ENCODE measurements around the gene HSD3B2.
"Not testable (repeated sequence)": the region's sequence is repeated elsewhere in the genome, so short reads cannot be mapped to it uniquely, and the experiment has no call there.

HSD3B2 gene

DNA sequence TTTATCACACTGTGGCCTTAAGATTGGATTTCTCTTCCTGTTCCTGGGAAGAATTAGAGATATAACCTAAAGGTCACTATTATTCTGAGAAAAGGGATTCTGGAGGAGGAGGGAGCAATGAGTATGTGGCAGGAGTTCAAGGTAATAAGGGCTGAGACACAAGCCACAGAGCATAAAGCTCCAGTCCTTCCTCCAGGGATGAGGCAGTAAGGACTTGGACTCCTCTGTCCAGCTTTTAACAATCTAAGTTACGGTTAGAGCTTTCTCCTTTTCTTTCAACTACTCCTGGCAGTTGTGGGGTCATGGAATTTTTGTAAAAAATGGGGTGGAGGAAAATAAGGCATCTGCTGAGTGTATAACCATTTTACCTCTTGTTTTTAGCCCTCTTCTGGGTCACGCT is at the start of gene HSD3B2:
TSS of gene HSD3B2 (plus strand) at position 201 of the 400 bp plus-strand sequence. CDS start 270 bp downstream, outside the sequence.
- no peak for DNase-seq

DNA sequence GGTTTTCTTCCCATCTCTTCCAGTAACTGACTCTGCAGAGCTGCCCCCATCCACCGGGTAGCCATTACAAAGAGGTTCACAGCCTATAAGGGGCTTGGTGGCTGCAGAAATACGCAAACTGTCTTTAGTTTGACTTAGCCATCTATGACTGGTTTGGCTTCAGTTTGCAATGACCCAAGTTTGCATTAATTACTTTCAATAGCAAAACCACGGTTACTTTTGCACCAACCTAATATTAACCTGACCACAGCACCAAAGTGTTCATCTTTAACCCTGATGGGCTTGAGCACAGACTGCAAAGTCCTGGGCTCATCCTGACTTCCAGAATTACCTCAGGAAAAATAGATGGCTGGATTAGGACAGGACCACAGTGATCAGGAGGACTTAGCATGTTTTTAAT is 48.5 kb upstream of the HSD3B2 start:
- DNase-seq: no peak

GRCh38 chr1:119367432-119368124 is 47.4 kb upstream of the HSD3B2 start:
- peak; percentile 13 for DNase-seq

- DNase-seq: no peak
Observed at GRCh38 chr1:119368554-119368953, 46.4 kb upstream of the HSD3B2 start, which contains the start of gene HAO2. Gene HAO2, plus strand, starts transcription at chr1:119368785. Its CDS starts 12,301 bp downstream, at chr1:119381086.

DNA sequence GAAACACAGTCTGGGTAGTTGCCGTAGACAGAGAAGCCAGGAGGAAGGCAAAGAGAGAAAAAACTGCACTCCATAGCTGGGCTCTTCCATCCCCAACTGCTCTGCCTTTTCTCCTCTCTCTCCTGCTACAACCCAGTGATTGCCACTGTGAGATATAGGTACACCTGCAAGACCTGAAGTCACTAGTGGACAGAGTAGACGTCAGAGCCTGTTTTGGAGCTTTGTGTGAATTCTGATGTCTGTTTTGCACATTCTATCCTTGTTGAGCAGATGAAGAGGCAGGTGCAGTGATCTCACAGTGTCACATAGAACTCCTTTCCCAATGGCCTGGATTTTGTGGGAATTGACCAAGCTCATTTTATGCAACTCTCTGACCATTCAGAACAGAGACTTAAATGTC is 44.2 kb upstream of the HSD3B2 start:
- no peak for DNase-seq

- no peak for DNase-seq
Observed at GRCh38 chr1:119371815-119372214, 43.1 kb upstream of the HSD3B2 start.

GRCh38 chr1:119372503-119373086 is 42.4 kb upstream of the HSD3B2 start:
- no peak for DNase-seq

DNA sequence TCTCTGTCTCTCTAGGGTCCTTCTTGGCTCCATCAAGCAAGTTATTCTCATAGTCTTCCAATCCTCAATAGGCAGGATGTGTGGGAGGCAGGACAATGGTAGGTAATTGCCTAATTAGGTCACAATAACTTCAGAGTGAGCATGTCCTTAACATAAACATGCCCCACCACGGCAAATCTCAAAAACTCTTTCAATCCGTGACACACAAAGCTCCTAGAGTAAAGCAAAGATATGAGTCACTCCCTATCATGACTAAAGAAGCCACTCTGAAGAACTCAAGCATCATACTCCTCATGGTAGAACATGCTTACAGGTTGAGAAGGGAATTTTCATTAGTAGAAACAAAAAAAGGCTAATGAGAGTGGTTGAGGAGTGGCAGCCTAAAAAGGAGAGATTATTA is 41.5 kb upstream of the HSD3B2 start:
- DNase-seq: no peak

DNA sequence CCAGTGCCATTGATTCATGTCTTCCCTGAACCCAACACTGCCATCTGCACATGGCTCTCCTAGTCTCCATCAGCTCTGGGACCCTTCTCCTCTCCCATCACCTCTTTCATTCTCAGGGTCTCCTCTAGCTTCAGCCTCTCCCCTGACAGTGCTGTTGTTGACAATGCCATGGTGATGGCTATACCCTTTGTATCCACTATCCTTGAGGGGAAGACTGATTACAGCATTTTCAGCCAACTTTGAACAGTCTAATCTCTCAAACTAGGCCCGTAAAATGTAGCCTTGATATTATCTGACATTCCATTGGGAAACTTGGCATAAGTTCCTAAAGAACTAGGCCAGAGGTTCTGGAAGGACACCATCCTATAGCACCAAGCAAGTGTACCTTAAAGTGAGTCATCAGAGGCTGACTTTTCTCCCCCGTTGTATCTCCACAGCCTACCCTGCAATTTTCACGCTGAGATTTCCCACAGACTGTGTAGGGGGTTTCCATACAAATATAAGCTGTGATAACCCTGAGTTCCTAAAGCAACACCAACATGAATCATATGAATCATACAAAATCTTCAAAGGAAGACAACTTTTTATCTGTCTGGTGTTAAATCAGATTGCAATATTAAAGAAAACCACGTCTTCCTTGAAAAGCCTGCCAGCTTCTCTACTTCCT is 40.6 kb upstream of the HSD3B2 start:
- DNase-seq: no peak

DNA sequence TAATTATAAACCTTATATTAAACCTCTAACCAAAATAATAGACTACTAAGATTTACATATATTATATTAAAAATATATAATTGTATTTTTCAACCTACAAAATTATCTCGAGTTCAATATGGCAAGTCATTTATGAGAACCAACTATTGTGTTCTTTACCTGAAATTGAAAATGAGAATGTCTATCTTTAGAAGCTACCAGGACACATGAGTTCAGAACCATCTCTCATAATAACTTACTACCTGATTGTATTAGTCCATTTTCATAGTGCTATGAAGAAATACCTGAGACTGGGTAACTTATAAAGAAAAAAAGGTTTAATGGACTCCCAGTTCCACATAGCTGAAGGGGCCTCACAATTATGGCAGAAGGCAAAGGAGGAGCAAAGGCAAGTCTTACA is 39.6 kb upstream of the HSD3B2 start:
- DNase-seq: no peak

DNA sequence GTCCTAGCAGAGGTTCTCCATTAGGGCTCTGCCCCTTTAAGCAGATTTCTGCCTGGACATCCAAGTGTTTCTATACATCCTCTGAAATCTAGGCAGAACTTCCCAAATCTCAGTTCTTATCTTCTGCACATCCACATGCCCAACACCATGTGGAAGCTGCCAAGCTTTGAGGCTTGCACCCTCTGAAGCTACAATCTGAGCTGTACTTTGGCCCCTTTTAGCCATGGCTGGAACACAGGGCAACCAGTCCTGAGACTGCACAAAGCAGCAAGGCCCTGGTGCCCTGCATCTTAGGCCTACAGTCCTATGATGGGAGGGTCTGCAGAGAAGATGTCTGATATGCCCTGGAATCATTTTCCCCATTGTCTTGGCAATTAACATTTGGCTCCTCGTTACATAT is 38.4 kb upstream of the HSD3B2 start:
- DNase-seq: no peak

- not testable (repeated sequence) for DNase-seq
Observed at GRCh38 chr1:119377594-119377993, 37.4 kb upstream of the HSD3B2 start.

- DNase-seq: no peak
Observed at GRCh38 chr1:119379117-119379516, 35.8 kb upstream of the HSD3B2 start.

DNA sequence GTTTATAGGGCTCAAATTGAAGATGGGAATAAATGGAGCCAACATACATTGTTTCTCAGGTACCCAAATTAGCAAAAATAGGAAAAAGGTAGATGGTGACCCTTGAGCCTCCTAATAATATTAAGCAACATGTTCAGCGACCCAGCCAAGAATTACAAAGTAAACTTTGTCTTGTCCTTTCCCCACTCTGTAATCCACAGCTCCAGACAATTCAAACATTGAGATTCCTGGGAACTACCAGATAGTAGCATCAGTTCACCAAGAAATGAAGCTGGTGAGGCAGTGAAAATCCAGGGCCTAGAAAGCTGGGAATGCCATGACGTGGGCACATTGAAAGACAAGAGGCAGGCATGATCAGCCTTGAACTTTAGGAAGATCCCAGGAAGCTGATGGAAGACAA is 34.6 kb upstream of the HSD3B2 start:
- DNase-seq: no peak

- no peak for DNase-seq
Observed at GRCh38 chr1:119380983-119381662, 33.8 kb upstream of the HSD3B2 start.

GRCh38 chr1:119384591-119384990 is 30.4 kb upstream of the HSD3B2 start:
- no peak for DNase-seq

DNA sequence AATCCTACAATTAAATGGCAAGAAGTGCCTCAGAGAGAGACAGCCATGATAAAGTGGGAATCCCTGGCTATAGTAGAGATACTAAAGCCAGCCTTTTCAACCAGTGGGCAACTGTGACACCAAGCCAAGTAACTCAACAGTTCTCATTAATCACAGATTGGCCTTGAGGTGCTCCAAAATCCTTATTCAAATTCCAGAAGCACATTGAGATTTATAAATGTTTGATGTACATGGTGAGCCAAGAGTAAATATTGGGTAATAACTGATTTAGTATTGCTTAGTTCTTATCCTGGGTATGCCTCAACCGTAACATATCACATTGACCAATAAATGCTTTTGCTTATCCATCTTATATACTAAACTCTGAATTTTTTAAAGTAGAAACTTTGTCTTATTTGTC is 29.3 kb upstream of the HSD3B2 start:
- DNase-seq: no peak

DNA sequence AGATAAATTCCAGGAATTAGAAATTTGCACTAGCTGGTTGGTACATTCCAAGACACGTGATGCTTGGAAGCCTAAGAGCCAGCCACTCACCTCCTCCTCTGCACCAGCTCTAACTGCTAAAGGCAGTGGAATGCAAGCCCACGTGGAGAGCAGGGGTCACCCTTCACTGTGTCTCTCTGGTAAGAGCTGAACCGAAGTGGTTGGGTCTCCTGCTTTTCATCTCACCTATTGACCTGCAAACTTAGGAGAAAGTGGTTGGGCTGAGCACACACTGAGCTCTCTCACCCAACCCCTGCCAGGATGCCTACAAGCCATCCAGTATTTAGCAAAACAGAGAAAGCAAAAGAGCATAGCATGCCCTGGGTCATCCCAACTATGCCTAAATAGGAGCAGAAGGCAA is 27.1 kb upstream of the HSD3B2 start:
- no peak for DNase-seq

DNA sequence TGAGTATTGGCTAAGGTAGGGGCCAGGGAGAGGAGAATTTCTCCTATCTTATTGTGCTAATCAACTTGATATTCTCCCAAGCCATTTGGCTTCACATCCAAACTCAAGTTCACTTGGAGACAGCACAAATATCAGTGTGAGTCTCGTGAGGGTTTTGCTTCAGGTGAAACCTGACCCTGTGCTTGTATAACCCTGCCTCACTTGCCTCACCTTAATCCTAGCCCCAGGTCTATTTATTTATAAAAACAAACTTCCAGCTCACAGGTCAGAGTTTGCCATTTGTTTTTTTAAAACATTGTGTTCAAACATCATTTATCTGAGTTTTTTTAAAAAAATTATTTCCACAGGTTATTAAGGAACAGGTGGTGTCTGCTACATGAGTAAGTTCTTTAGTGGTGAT is 26.5 kb upstream of the HSD3B2 start:
- DNase-seq: no peak

- no peak for DNase-seq
Observed at GRCh38 chr1:119390526-119390925, 24.4 kb upstream of the HSD3B2 start.

- no peak for DNase-seq
Observed at GRCh38 chr1:119391749-119392148, 23.2 kb upstream of the HSD3B2 start.

- no peak for DNase-seq
Observed at GRCh38 chr1:119394085-119394484, 20.9 kb upstream of the HSD3B2 start.

GRCh38 chr1:119396982-119397381 is 18.0 kb upstream of the HSD3B2 start:
- DNase-seq: no peak

DNA sequence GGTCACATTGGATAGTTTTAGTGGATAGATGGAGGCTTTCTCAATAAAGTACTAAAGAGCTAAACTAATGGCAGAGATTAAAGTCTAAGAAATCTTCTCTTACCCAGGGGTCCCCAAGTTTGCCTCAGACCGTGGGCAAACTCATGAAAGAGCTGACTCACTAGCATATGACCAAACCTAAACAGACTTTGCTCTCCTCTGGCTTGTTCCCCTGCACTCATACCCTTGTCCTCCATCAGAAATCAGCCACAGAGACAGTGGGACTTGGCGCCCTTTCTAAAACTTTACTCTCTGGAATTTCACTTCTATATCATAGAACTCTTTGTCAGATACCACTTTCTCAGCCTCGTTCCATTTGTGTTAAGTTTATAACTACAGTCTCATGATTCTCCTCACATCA is 17.0 kb upstream of the HSD3B2 start:
- no peak for DNase-seq
